ENCODE measurements around the gene ADAMTS9.

Gene ADAMTS9

GRCh38 chr3:64650715-64651114 is 37.1 kb downstream of the ADAMTS9 start:
- no peak for DNase-seq

GRCh38 chr3:64650096-64650622 is 37.6 kb downstream of the ADAMTS9 start:
- DNase-seq = no peak

- no peak for DNase-seq
Measured at GRCh38 chr3:64648927-64649906, 38.6 kb downstream of the ADAMTS9 start.

GRCh38 chr3:64647825-64648224 is 40.0 kb downstream of the ADAMTS9 start:
- no peak for DNase-seq

GRCh38 chr3:64645243-64645642 is 42.6 kb downstream of the ADAMTS9 start:
- DNase-seq = no peak

- no peak for DNase-seq
Measured at GRCh38 chr3:64644483-64644882, 43.3 kb downstream of the ADAMTS9 start.

- DNase-seq = no peak
Measured at GRCh38 chr3:64642327-64643151, 45.3 kb downstream of the ADAMTS9 start.

GRCh38 chr3:64638981-64639481 is 48.8 kb downstream of the ADAMTS9 start:
- DNase-seq = peak; percentile 42

- no peak for DNase-seq
Measured at GRCh38 chr3:64638511-64638910, 49.3 kb downstream of the ADAMTS9 start.

- DNase-seq = no peak
Measured at GRCh38 chr3:64634417-64634816, 53.4 kb downstream of the ADAMTS9 start.

- DNase-seq = no peak
Measured at GRCh38 chr3:64631951-64632350, 55.8 kb downstream of the ADAMTS9 start.

- peak; percentile 65 for DNase-seq
Measured at GRCh38 chr3:64627471-64628321, 60.1 kb downstream of the ADAMTS9 start.

- DNase-seq = no peak
Measured at GRCh38 chr3:64627042-64627441, 60.8 kb downstream of the ADAMTS9 start.

- no peak for DNase-seq
Measured at GRCh38 chr3:64625381-64625780, 62.4 kb downstream of the ADAMTS9 start.

- no peak for DNase-seq
Measured at GRCh38 chr3:64623125-64623524, 64.7 kb downstream of the ADAMTS9 start.

- no peak for DNase-seq
Measured at GRCh38 chr3:64621726-64622395, 65.9 kb downstream of the ADAMTS9 start.

GRCh38 chr3:64621275-64621674 is 66.5 kb downstream of the ADAMTS9 start:
- DNase-seq = no peak

- DNase-seq = no peak
Measured at GRCh38 chr3:64620020-64620419, 67.8 kb downstream of the ADAMTS9 start.

- DNase-seq = no peak
Measured at GRCh38 chr3:64619216-64619615, 68.6 kb downstream of the ADAMTS9 start.

GRCh38 chr3:64617610-64618009 is 70.2 kb downstream of the ADAMTS9 start:
- DNase-seq = no peak

- DNase-seq = no peak
Measured at GRCh38 chr3:64616953-64617352, 70.8 kb downstream of the ADAMTS9 start.

Data from DMS79 (cell line).